ENCODE data around the gene DNAH12.

DNAH12 gene

GRCh38 chr3:57544181-57545125 is at the start of gene DNAH12:
Gene DNAH12 (minus strand): TSS chr3:57544344. CDS start chr3:57542870, 1,474 bp downstream.
- DNase-seq: peak in 1 of 2 donors; percentile 27

- DNase-seq: no peak
These were observed 48.2 kb upstream of the DNAH12 start for GRCh38 chr3:57592306-57592705.

- no peak for DNase-seq
These were observed 43.8 kb upstream of the DNAH12 start for GRCh38 chr3:57587905-57588304.

- no peak for DNase-seq
These were observed 42.6 kb upstream of the DNAH12 start for GRCh38 chr3:57586778-57587177.

GRCh38 chr3:57583544-57583943 is 39.4 kb upstream of the DNAH12 start:
- DNase-seq: no peak

- no peak for DNase-seq
These were observed 38.5 kb upstream of the DNAH12 start for GRCh38 chr3:57582474-57583168.

GRCh38 chr3:57577801-57578200 is 33.7 kb upstream of the DNAH12 start:
- DNase-seq: no peak

GRCh38 chr3:57575966-57576626 is 32.0 kb upstream of the DNAH12 start:
- no peak for DNase-seq

- DNase-seq: no peak
These were observed 28.0 kb upstream of the DNAH12 start for GRCh38 chr3:57572096-57572495.

GRCh38 chr3:57570878-57571277 is 26.7 kb upstream of the DNAH12 start:
- DNase-seq: no peak

GRCh38 chr3:57569859-57570450 is 25.8 kb upstream of the DNAH12 start:
- DNase-seq: no peak

GRCh38 chr3:57559526-57559925 is 15.4 kb upstream of the DNAH12 start:
- no peak for DNase-seq

- DNase-seq: peak; percentile 46 to 49
These were observed 13.0 kb upstream of the DNAH12 start for GRCh38 chr3:57557085-57557537.

- peak; percentile 38 to 40 for DNase-seq
These were observed 12.4 kb upstream of the DNAH12 start for GRCh38 chr3:57556459-57557084.

GRCh38 chr3:57555738-57556458 is 11.8 kb upstream of the DNAH12 start, which contains the start of gene PDE12:
Gene PDE12 (plus strand): TSS chr3:57556274. CDS start chr3:57556380, 106 bp downstream.
- peak; percentile 81 to 84 for DNase-seq

- DNase-seq: peak in 1 of 2 donors; percentile 11
These were observed 11.2 kb upstream of the DNAH12 start for GRCh38 chr3:57555306-57555705.

- DNase-seq: no peak
These were observed 2.5 kb upstream of the DNAH12 start for GRCh38 chr3:57546616-57547015.

GRCh38 chr3:57545636-57546268 is 1.6 kb upstream of the DNAH12 start:
- DNase-seq: no peak

- no peak for DNase-seq
These were observed 5.7 kb downstream of the DNAH12 start for GRCh38 chr3:57538465-57538864.

- no peak for DNase-seq
These were observed 14.0 kb downstream of the DNAH12 start for GRCh38 chr3:57530071-57530608.
